ENCODE results near the gene ADGRA3. TPM values are rescaled to one million over a fixed set of nuclear protein-coding genes. Genes with fewer than 3 reads are reported as not detected.

The ADGRA3 gene
- polyA plus RNA-seq, 3 donors, result 0.07 TPM; not detected in 2

DNA sequence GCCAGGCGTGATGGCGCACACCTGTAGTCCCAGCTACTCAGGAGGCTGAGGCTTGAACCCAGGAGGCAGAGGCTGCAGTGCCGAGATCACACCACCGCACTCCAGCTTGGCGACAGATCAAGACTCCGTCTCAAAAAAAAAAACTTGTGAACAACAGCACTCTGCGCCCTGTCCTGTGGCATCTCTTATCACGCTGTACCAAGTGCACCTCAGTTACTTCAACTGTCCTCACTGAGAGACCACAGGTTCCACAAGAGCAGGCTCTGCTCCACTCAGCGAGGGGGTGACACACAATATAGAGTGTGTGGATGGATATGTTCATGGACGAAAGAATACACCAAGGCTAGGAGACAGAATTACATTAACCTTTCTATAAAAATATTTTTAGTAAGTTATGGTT is 49.3 kb downstream of the ADGRA3 start:
- H3K27me3 ChIP-seq (ENCODE audit: control insufficient read depth in 2 of 2, insufficient read depth in 2 of 2, low read length in 2 of 2), result no peaks in the 10 kb centered on the region
- no peaks in the 10 kb centered on the region for H3K9me3 ChIP-seq (replicated peaks in 1 of 2; ENCODE audit: control insufficient read depth in 1 of 2, insufficient read depth in 1 of 2, low read length in 2 of 2)
- Mint-ChIP-seq H3K27me3 (ENCODE audit: low read depth in 3 of 3) (peaks cover 0 to 6% (median 0%) of the 10 kb centered on the region in 3 donors), H3K27ac (no peak overlapping the region), H3K9me3 (peaks cover 0 to 5% (median 0%) of the 10 kb centered on the region in 7 donors), H3K4me3 (no peak overlapping the region), H3K4me1 (no peaks in the 10 kb centered on the region), H3K36me3 (no peaks in the 10 kb centered on the region)
- intact Hi-C loops (cut with micrococcal nuclease), result no loop called here
- H3K9ac ChIP-seq (ENCODE audit: insufficient read depth, low read length, poor library complexity, severe bottlenecking), result no peak overlapping the region
- no peak overlapping the region for H2AFZ ChIP-seq (ENCODE audit: insufficient read depth, low read depth, low read length, poor library complexity, severe bottlenecking)
- no peaks in the 10 kb centered on the region for H3K36me3 ChIP-seq (replicated peaks in 1 of 2; ENCODE audit: control insufficient read depth in 1 of 2, insufficient read depth in 2 of 2, low read length in 2 of 2)
- WGBS (ENCODE audit: insufficient coverage), result 99% methylated on average over 8 of the region's 10 CpGs
- no peak overlapping the region for H3K4me3 ChIP-seq (replicated peaks in 1 of 3; ENCODE audit: low read depth in 2 of 3, low read length in 3 of 3)
- H3K27ac ChIP-seq (ENCODE audit: low read depth in 1 of 2, low read length in 2 of 2), result no peak overlapping the region
- TF ChIP-seq, protein P1, sequence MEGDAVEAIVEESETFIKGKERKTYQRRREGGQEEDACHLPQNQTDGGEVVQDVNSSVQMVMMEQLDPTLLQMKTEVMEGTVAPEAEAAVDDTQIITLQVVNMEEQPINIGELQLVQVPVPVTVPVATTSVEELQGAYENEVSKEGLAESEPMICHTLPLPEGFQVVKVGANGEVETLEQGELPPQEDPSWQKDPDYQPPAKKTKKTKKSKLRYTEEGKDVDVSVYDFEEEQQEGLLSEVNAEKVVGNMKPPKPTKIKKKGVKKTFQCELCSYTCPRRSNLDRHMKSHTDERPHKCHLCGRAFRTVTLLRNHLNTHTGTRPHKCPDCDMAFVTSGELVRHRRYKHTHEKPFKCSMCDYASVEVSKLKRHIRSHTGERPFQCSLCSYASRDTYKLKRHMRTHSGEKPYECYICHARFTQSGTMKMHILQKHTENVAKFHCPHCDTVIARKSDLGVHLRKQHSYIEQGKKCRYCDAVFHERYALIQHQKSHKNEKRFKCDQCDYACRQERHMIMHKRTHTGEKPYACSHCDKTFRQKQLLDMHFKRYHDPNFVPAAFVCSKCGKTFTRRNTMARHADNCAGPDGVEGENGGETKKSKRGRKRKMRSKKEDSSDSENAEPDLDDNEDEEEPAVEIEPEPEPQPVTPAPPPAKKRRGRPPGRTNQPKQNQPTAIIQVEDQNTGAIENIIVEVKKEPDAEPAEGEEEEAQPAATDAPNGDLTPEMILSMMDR (IDR thresholded peaks at IDR 0.05), result no peak
- no peak overlapping the region for H3K4me2 ChIP-seq (replicated peaks; ENCODE audit: extremely low read depth, low read length, poor library complexity, severe bottlenecking)
- DNase-seq, result no peak
- no peaks in the 10 kb centered on the region for H3K4me1 ChIP-seq (ENCODE audit: control insufficient read depth in 1 of 2, insufficient read depth in 2 of 2, low read length in 2 of 2)
- H4K20me1 ChIP-seq (ENCODE audit: insufficient read depth, low read length), result no peaks in the 10 kb centered on the region
- no peaks in the 10 kb centered on the region for H3K79me2 ChIP-seq (ENCODE audit: insufficient read depth, low read length)

DNA sequence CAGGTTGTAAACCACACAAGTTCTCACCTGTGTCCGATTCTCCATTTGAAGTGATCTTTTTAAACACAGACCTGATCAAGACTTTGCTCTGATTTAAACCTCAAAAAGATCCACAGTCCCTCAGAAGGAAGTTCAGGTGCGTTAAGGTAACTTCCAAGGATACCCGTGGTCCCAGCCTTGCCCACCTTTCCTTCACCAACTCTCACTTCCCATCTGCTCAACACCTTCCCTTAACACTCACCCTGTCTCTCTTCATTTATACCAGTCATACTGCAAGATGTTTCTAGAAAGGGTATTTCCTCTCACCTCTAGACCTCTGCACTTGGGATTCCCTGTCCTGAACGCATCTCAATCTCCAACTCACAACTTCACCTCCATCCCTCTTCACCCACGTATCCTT is 49.9 kb downstream of the ADGRA3 start:
- H3K4me1 ChIP-seq (ENCODE audit: control insufficient read depth in 1 of 2, insufficient read depth in 2 of 2, low read length in 2 of 2), result no peaks in the 10 kb centered on the region
- H3K79me2 ChIP-seq (ENCODE audit: insufficient read depth, low read length), result no peaks in the 10 kb centered on the region
- H3K4me3 Mint-ChIP-seq, result no peak overlapping the region
- DNase-seq, result no peak
- H3K27ac Mint-ChIP-seq, result no peak overlapping the region
- H3K9ac ChIP-seq (ENCODE audit: insufficient read depth, low read length, poor library complexity, severe bottlenecking), result no peak overlapping the region
- no peak overlapping the region for H3K4me2 ChIP-seq (replicated peaks; ENCODE audit: extremely low read depth, low read length, poor library complexity, severe bottlenecking)
- no peaks in the 10 kb centered on the region for H3K4me1 Mint-ChIP-seq
- H3K36me3 ChIP-seq (replicated peaks in 1 of 2; ENCODE audit: control insufficient read depth in 1 of 2, insufficient read depth in 2 of 2, low read length in 2 of 2), result no peaks in the 10 kb centered on the region
- H4K20me1 ChIP-seq (ENCODE audit: insufficient read depth, low read length), result no peaks in the 10 kb centered on the region
- peaks cover 0 to 6% (median 0%) of the 10 kb centered on the region in 3 donors for H3K27me3 Mint-ChIP-seq (ENCODE audit: low read depth in 3 of 3)
- intact Hi-C loops (cut with micrococcal nuclease), result no loop called here
- no peak overlapping the region for H3K27ac ChIP-seq (ENCODE audit: low read depth in 1 of 2, low read length in 2 of 2)
- H3K4me3 ChIP-seq (replicated peaks in 1 of 3; ENCODE audit: low read depth in 2 of 3, low read length in 3 of 3), result no peak overlapping the region
- WGBS (ENCODE audit: insufficient coverage), result 82% methylated on average over 5 of the region's 5 CpGs
- H3K9me3 Mint-ChIP-seq, result peaks cover 0 to 5% (median 0%) of the 10 kb centered on the region in 7 donors
- TF ChIP-seq, protein P1 (IDR thresholded peaks at IDR 0.05), result no peak
- H2AFZ ChIP-seq (ENCODE audit: insufficient read depth, low read depth, low read length, poor library complexity, severe bottlenecking), result no peak overlapping the region
- H3K9me3 ChIP-seq (replicated peaks in 1 of 2; ENCODE audit: control insufficient read depth in 1 of 2, insufficient read depth in 1 of 2, low read length in 2 of 2), result no peaks in the 10 kb centered on the region
- no peaks in the 10 kb centered on the region for H3K27me3 ChIP-seq (ENCODE audit: control insufficient read depth in 2 of 2, insufficient read depth in 2 of 2, low read length in 2 of 2)
- H3K36me3 Mint-ChIP-seq, result no peaks in the 10 kb centered on the region
